Measurements from ENCODE around the gene RAB12.
"Not testable (repeated sequence)": the region's sequence is repeated elsewhere in the genome, so short reads cannot be mapped to it uniquely, and the experiment has no call there.

Gene RAB12

DNA sequence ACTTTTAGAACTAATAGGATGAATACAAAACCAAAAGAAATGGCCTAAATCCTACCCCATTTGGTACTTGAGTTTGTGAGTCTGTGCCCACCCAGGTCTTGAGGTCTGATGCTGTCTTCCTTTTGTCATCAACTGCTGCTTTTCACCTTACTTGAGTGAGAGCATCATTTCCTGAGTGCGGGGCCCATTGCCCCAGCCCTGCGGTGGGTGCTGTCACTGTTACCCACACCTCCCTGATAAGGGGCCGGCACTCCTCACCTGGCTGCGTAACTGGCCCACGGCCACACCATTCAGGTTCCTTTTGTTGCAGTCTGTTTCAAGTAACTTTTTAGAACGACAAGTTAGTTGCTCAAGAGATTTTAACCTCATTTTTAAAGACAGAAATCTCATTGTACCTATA is 25.3 kb downstream of the RAB12 start (continued):
- TF ChIP-seq, protein P1, sequence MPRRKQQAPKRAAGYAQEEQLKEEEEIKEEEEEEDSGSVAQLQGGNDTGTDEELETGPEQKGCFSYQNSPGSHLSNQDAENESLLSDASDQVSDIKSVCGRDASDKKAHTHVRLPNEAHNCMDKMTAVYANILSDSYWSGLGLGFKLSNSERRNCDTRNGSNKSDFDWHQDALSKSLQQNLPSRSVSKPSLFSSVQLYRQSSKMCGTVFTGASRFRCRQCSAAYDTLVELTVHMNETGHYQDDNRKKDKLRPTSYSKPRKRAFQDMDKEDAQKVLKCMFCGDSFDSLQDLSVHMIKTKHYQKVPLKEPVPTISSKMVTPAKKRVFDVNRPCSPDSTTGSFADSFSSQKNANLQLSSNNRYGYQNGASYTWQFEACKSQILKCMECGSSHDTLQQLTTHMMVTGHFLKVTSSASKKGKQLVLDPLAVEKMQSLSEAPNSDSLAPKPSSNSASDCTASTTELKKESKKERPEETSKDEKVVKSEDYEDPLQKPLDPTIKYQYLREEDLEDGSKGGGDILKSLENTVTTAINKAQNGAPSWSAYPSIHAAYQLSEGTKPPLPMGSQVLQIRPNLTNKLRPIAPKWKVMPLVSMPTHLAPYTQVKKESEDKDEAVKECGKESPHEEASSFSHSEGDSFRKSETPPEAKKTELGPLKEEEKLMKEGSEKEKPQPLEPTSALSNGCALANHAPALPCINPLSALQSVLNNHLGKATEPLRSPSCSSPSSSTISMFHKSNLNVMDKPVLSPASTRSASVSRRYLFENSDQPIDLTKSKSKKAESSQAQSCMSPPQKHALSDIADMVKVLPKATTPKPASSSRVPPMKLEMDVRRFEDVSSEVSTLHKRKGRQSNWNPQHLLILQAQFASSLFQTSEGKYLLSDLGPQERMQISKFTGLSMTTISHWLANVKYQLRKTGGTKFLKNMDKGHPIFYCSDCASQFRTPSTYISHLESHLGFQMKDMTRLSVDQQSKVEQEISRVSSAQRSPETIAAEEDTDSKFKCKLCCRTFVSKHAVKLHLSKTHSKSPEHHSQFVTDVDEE (CRISPR knock-in tag; IDR thresholded peaks at IDR 0.05), result no peak
- no peak for TF ChIP-seq ZC3H10 (CRISPR knock-in tag; IDR thresholded peaks at IDR 0.05)
- no peak for TF ChIP-seq CSDC2 (CRISPR knock-in tag; IDR thresholded peaks at IDR 0.05)
- TF ChIP-seq BACH2 (CRISPR knock-in tag; IDR thresholded peaks at IDR 0.05; ENCODE audit: borderline replicate concordance), result no peak

GRCh38 chr18:8635087-8635486 is 25.9 kb downstream of the RAB12 start:
- ATAC-seq, result no peak
- TF ChIP-seq ZNF70 (CRISPR knock-in tag; IDR thresholded peaks at IDR 0.05), result no peak

- TF ChIP-seq RARB (CRISPR knock-in tag; IDR thresholded peaks at IDR 0.05) (no peak), ZNF565 (CRISPR knock-in tag; conservative IDR thresholded peaks at IDR 0.05; ENCODE audit: low read depth) (no peak), TOX (CRISPR knock-in tag; IDR thresholded peaks at IDR 0.05; ENCODE audit: borderline replicate concordance) (no peak)
- no peak for ATAC-seq
Measured at GRCh38 chr18:8639762-8640161, 30.5 kb downstream of the RAB12 start.

- peak; percentile 77 for ATAC-seq
- no peak for TF ChIP-seq ESRRG (CRISPR knock-in tag; IDR thresholded peaks at IDR 0.05)
- TF ChIP-seq ISL1 (CRISPR knock-in tag; IDR thresholded peaks at IDR 0.05), result peak; percentile 42
Measured at GRCh38 chr18:8643326-8643878, 34.2 kb downstream of the RAB12 start.

DNA sequence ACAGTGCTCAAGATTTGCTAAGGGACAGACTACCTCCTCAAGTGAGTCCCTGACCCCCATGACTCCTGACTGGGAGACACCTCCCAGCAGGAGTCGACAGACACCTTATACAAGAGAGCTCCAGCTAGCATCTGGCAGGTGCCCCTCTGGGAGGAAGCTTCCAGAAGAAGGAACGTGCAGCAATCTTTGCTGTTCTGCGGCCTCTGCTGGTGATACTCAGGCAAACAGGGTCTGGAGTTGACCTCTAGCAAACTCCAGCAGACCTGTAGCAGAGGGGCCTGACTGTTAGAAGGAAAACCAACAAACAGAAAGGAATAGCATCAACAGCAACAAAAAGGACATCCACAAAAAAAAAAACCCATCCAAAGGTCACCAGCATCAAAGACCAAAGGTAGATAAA is 38.1 kb downstream of the RAB12 start:
- ATAC-seq, result not testable (repeated sequence)

DNA sequence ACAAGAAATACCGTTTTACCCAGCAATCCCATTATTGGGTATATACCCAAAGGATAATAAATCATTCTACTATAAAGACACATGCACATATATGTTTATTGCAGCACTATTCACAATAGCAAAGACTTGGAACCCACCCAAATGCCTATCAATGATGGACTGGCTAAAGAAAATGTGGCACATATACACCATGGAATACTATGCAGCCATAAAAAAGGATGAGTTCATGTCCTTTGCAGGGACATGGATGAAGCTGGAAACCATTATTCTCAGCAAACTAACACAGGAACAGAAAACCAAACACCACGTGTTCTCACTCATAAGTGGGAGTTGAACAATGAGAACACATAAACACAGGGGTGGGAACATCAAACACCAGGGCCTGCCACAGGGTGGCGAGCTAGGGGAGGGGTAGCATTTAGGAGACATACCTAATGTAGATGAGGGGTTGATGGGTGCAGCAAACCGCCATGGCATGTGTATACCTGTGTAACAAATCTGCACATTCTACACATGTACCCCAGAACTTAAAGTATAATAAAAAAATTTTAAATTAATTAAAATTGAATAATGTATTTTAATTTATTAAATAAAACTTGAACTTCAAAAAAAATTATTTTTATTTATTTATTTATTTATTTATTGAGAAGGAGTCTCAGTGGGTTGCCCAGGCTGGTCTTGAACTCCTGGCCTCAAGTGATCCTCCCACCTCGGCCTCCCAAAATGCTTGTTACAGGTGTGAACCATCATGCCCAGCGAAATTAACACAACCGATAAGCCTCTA is 42.4 kb downstream of the RAB12 start:
- not testable (repeated sequence) for ATAC-seq

- TF ChIP-seq ISL1 (CRISPR knock-in tag; IDR thresholded peaks at IDR 0.05), result 0 out of 2 replicates have a peak, but pooled peaks have one; percentile 10
- no peak for TF ChIP-seq OSR1 (CRISPR knock-in tag; IDR thresholded peaks at IDR 0.05)
Measured at GRCh38 chr18:8654503-8655451, 45.5 kb downstream of the RAB12 start.

GRCh38 chr18:8656232-8656631 is 47.0 kb downstream of the RAB12 start:
- ATAC-seq, result no peak
- TF ChIP-seq BACH2 (CRISPR knock-in tag; IDR thresholded peaks at IDR 0.05; ENCODE audit: borderline replicate concordance), result no peak
- no peak for TF ChIP-seq ZC3H10 (CRISPR knock-in tag; IDR thresholded peaks at IDR 0.05)
- TF ChIP-seq, protein P1 (CRISPR knock-in tag; IDR thresholded peaks at IDR 0.05), result no peak
- TF ChIP-seq CSDC2 (CRISPR knock-in tag; IDR thresholded peaks at IDR 0.05), result no peak
- TF ChIP-seq, protein P2, sequence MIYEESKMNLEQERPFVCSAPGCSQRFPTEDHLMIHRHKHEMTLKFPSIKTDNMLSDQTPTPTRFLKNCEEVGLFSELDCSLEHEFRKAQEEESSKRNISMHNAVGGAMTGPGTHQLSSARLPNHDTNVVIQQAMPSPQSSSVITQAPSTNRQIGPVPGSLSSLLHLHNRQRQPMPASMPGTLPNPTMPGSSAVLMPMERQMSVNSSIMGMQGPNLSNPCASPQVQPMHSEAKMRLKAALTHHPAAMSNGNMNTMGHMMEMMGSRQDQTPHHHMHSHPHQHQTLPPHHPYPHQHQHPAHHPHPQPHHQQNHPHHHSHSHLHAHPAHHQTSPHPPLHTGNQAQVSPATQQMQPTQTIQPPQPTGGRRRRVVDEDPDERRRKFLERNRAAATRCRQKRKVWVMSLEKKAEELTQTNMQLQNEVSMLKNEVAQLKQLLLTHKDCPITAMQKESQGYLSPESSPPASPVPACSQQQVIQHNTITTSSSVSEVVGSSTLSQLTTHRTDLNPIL (CRISPR knock-in tag; IDR thresholded peaks at IDR 0.05; ENCODE audit: low read depth), result no peak
- TF ChIP-seq ZFP30 (CRISPR knock-in tag; IDR thresholded peaks at IDR 0.05), result no peak
- no peak for TF ChIP-seq ARNTL (CRISPR knock-in tag; IDR thresholded peaks at IDR 0.05; ENCODE audit: borderline replicate concordance, low read depth)
- no peak for TF ChIP-seq ZNF8 (CRISPR knock-in tag; IDR thresholded peaks at IDR 0.05)
- no peak for TF ChIP-seq ZNF565 (CRISPR knock-in tag; conservative IDR thresholded peaks at IDR 0.05; ENCODE audit: low read depth)
- no peak for TF ChIP-seq ZFP3 (CRISPR knock-in tag; IDR thresholded peaks at IDR 0.05)
- no peak for TF ChIP-seq ESRRG (CRISPR knock-in tag; IDR thresholded peaks at IDR 0.05)
- TF ChIP-seq ISL1 (CRISPR knock-in tag; IDR thresholded peaks at IDR 0.05), result no peak
- no peak for TF ChIP-seq TOX (CRISPR knock-in tag; IDR thresholded peaks at IDR 0.05; ENCODE audit: borderline replicate concordance)
- TF ChIP-seq RARB (CRISPR knock-in tag; IDR thresholded peaks at IDR 0.05), result no peak
- no peak for TF ChIP-seq TCF4 (CRISPR knock-in tag; IDR thresholded peaks at IDR 0.05; ENCODE audit: borderline replicate concordance)
- TF ChIP-seq, protein P3, sequence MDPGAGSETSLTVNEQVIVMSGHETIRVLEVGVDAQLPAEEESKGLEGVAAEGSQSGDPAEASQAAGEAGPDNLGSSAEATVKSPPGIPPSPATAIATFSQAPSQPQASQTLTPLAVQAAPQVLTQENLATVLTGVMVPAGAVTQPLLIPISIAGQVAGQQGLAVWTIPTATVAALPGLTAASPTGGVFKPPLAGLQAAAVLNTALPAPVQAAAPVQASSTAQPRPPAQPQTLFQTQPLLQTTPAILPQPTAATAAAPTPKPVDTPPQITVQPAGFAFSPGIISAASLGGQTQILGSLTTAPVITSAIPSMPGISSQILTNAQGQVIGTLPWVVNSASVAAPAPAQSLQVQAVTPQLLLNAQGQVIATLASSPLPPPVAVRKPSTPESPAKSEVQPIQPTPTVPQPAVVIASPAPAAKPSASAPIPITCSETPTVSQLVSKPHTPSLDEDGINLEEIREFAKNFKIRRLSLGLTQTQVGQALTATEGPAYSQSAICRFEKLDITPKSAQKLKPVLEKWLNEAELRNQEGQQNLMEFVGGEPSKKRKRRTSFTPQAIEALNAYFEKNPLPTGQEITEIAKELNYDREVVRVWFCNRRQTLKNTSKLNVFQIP (CRISPR knock-in tag; IDR thresholded peaks at IDR 0.05; ENCODE audit: borderline replicate concordance, low read depth), result no peak

More at GRCh38 chr18:8654503-8655451, 45.5 kb downstream of the RAB12 start:
- peak; percentile 65 for ATAC-seq

All from SK-N-SH treated with all-trans-retinoic acid at 6 μM for 48 hours (cell line).